SKM-1 treated with dmso at 0.1 percent for 144 hours (cell line): ENCODE results near the gene PCDHGA6.

Experiments
- DNase-seq: peaks from one replicate; lab custom pipeline; 2025; ENCODE audit not compliant: unreplicated experiment; lab: John Stamatoyannopoulos, UW

The PCDHGA6 gene

DNA sequence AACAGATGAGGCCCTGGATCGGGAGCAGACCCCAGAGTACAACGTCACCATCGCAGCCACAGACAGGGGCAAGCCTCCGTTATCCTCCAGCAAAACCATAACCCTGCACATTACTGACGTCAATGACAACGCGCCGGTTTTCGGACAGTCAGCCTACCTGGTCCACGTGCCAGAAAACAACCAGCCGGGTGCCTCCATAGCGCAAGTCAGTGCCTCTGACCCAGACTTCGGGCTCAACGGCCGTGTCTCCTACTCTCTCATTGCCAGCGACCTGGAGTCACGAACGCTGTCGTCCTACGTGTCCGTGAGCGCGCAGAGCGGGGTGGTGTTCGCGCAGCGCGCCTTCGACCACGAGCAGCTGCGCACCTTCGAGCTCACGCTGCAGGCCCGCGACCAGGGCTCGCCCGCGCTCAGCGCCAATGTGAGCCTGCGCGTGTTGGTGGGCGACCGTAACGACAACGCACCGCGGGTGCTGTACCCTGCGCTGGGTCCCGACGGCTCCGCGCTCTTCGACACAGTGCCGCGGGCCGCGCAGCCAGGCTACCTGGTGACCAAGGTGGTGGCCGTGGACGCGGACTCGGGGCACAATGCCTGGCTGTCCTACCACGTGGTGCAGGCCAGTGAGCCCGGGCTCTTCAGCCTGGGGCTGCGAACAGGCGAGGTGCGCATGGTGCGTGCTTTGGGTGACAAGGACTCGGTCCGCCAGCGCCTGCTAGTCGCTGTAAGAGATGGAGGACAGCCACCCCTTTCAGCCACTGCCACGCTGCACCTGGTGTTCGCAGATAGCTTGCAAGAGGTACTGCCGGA, 45.6 kb downstream of the PCDHGA6 start:
- no peak for DNase-seq

DNA sequence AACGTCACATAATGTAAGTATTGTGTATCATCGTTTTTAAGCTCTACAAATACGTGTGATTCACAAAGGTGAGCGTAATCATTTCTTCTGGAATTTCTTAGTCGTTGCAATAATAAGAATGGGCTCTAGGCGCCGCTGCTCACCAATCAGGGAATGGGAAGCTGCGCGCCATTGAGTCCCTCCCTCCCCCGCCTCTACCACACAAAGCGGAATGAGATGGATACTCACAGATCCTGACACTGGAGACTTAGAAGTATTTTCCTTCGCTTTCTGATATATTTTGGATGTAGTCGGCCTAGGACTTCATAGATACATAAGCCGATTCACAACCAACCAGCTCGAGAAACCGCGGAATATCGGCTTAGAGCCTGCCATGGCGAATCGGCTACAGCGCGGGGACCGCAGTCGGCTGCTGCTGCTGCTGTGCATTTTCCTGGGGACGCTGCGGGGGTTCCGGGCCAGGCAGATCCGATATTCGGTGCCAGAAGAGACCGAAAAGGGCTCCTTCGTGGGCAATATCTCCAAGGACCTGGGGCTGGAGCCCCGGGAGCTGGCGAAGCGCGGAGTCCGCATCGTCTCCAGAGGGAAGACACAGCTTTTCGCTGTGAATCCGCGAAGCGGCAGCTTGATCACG, 47.3 kb downstream of the PCDHGA6 start, which contains the start of gene PCDHGA11:
PCDHGA11 (plus strand) TSS at position 197 of the 634 bp plus-strand sequence; CDS start at position 374, 177 bp downstream.
- DNase-seq, result no peak

GRCh38 chr5:141421489-141421855, 47.8 kb downstream of the PCDHGA6 start:
- no peak for DNase-seq

DNA sequence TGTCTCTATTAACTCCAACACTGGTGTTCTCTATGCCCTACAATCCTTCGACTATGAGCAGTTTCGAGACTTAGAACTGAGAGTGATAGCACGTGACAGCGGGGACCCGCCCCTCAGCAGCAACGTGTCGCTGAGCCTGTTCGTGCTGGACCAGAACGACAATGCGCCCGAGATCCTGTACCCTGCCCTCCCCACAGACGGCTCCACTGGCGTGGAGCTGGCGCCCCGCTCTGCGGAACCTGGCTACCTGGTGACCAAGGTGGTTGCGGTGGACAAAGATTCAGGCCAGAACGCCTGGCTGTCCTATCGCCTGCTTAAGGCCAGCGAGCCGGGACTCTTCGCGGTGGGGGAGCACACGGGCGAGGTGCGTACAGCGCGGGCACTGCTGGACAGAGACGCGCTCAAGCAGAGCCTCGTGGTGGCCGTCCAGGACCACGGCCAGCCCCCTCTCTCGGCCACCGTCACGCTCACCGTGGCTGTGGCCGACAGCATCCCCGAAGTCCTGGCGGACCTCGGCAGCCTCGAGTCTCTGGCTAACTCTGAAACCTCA, 49.1 kb downstream of the PCDHGA6 start:
- DNase-seq, result no peak

DNA sequence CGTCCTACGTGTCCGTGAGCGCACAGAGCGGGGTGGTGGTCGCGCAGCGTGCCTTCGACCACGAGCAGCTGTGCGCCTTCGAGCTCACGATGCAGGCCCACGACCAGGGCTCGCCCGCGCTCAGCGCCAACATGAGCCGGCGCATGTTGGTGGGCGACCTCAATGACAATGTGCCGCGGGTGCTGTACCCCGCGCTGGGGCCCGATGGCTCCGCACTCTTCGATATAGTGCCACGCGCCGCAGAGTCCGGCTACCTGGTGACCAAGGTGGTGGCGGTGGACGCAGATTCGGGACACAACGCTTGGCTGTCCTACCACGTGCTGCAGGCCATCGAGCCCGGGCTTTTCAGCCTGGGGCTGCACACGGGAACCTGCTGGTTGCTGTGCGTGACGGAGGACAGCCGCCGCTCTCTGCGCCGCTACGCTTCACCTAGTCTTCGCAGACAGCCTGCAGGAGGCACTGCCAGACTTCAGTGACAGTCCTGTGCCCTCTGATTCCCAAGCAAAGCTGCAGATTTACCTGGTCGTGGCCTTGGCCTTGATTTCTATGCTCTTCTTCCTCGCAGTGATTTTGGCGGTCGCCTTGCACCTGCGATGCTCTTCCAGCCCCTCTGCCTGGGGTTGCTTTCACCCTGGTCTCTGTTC, 54.2 kb downstream of the PCDHGA6 start:
- no peak for DNase-seq
